ENCODE data around the gene GAL3ST1. TPM values are rescaled to one million over a fixed set of nuclear protein-coding genes. Genes with fewer than 3 reads are reported as not detected.
"Not testable (repeated sequence)": the region's sequence is repeated elsewhere in the genome, so short reads cannot be mapped to it uniquely, and the experiment has no call there.

The GAL3ST1 gene, protein sequence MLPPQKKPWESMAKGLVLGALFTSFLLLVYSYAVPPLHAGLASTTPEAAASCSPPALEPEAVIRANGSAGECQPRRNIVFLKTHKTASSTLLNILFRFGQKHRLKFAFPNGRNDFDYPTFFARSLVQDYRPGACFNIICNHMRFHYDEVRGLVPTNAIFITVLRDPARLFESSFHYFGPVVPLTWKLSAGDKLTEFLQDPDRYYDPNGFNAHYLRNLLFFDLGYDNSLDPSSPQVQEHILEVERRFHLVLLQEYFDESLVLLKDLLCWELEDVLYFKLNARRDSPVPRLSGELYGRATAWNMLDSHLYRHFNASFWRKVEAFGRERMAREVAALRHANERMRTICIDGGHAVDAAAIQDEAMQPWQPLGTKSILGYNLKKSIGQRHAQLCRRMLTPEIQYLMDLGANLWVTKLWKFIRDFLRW
- 1 to 10 TPM in 3 of 5 donors, not detected in 2; 1.1 to 1.5 (median 1.5) TPM for total RNA-seq
- total RNA-seq (2013): 0.37 TPM
- 0 to 1.4 (median 0.37) reads per million in 29 experiments for total RNA-seq

DNA sequence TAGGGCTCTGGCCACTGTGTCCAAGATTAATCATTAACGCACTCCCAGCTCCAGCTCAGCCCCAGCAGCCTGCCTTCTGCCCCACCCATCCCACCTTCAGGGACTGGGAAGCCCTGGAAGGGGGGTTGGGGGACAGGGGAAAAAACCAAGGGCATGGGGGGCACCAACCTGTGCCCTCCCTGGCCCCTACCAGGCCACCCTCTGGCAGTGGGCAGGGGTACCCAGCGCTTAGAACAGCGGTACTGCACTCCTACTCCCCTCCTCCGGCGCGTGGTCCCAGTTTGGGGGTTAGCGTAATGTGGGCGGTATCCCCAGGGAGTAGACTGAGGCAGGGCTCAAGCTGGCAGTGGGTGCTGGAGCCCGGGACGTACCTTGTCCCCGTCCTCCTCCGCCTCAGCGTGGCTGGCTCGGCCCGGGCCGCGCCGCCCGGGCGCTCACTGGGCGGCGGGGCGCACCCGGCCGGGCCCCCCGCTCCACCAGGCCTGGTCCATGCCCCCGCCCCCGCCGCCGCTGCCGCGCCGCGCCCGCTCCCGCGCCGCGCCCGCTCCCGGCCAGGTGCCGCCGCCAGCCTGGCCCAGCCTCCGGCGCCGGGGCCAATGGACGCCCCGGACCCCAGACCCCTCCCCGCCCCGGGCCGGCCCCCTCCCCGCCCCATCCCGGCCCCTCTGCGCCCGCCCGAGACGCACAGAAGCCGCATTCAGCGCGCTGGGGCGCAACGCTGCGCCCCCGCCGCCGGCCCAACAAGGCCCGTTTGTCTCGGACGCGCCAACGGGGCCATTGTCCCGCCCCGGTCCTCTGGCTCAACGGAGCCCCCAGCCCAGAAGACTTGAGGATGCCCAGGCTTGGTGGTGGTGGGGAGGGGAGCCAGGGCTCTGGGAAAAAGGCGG is at the start of gene GAL3ST1:
Gene GAL3ST1, minus strand, starts transcription at position 571 of the 887 bp plus-strand sequence. CDS start 17,273 bp downstream, outside the sequence.
- peak within 1 kb of the TSS in 1 of 3 donors; percentile 25 for H3K4me3 Mint-ChIP-seq
- H3K27ac Mint-ChIP-seq: no peak within 1 kb of the TSS
- H3K4me1 Mint-ChIP-seq: peaks cover 5 to 13% (median 11%) of the 10 kb centered on the region in 3 donors
- no peak within 1 kb of the TSS for H3K27ac ChIP-seq (ENCODE audit: low read length)
- H3K9me3 Mint-ChIP-seq: no peaks in the 10 kb centered on the region
- H3K36me3 Mint-ChIP-seq: peaks cover 36% of the 10 kb centered on the region
- no peak for DNase-seq
- POLR2A ChIA-PET: no interaction called here
- peaks cover 1 to 3% of the 10 kb centered on the region in 2 donors for H3K27me3 Mint-ChIP-seq
- ATAC-seq (replicated peaks in 1 of 4): peak; percentile 12 to 29 (median 17)
- no peaks in the 10 kb centered on the region for H3K9me3 ChIP-seq
- peaks cover 0 to 34% of the 10 kb centered on the region in 2 experiments for H3K27me3 ChIP-seq (replicated peaks in 1 of 2; ENCODE audit: control insufficient read depth in 2 of 2, extremely low read depth in 1 of 2, insufficient read depth in 2 of 2, low read length in 1 of 2)
- H3K4me3 ChIP-seq (ENCODE audit: control insufficient read depth in 1 of 2, extremely low read depth in 1 of 2, low read length in 1 of 2): no peak within 1 kb of the TSS
- peaks cover 15 to 35% of the 10 kb centered on the region in 2 donors for H3K36me3 ChIP-seq (ENCODE audit: control insufficient read depth in 2 of 2, extremely low read depth in 1 of 2, insufficient read depth in 1 of 2, low read length in 1 of 2)
- WGBS (ENCODE audit: insufficient coverage): 20% methylated on average over 31 of the region's 75 CpGs
- H3K4me1 ChIP-seq (ENCODE audit: control insufficient read depth in 1 of 2, extremely low read depth in 1 of 2, insufficient read depth in 2 of 2, low read length in 2 of 2): peaks cover 0 to 9% of the 10 kb centered on the region in 2 experiments
- CTCF ChIA-PET: no interaction called here

DNA sequence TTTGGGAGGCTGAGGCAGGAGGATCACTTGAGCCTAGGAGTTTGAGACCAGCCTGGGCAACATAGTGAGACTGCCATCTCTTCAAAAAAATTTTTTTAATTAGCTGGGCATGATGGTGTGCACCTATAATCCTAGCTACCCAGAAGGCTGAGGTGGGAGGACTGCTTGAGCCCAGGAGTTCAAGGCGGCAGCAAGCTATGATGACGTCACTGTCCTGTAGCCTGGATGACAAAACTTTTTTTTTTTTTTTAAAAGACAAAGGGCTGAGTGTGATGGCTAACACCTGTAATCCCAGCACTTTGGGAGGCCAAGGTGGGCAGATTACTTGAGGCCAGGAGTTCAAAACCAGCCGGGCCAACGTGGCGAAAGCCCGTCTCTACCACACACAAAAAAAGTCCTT is 45.4 kb upstream of the GAL3ST1 start:
- DNase-seq; ATAC-seq (replicated peaks in 1 of 4); H3K36me3 Mint-ChIP-seq; H3K27me3 ChIP-seq (replicated peaks in 1 of 2; ENCODE audit: control insufficient read depth in 2 of 2, extremely low read depth in 1 of 2, insufficient read depth in 2 of 2, low read length in 1 of 2); H3K27ac ChIP-seq (ENCODE audit: low read length); POLR2A ChIA-PET; H3K4me3 Mint-ChIP-seq; H3K4me3 ChIP-seq (ENCODE audit: control insufficient read depth in 1 of 2, extremely low read depth in 1 of 2, low read length in 1 of 2); H3K36me3 ChIP-seq (ENCODE audit: control insufficient read depth in 2 of 2, extremely low read depth in 1 of 2, insufficient read depth in 1 of 2, low read length in 1 of 2); H3K9me3 ChIP-seq; H3K27ac Mint-ChIP-seq; H3K9me3 Mint-ChIP-seq; CTCF ChIA-PET; H3K4me1 Mint-ChIP-seq; H3K27me3 Mint-ChIP-seq; H3K4me1 ChIP-seq (ENCODE audit: control insufficient read depth in 1 of 2, extremely low read depth in 1 of 2, insufficient read depth in 2 of 2, low read length in 2 of 2): not testable (repeated sequence)
- WGBS (ENCODE audit: insufficient coverage): 100% methylated on average over 1 of the region's 6 CpGs

DNA sequence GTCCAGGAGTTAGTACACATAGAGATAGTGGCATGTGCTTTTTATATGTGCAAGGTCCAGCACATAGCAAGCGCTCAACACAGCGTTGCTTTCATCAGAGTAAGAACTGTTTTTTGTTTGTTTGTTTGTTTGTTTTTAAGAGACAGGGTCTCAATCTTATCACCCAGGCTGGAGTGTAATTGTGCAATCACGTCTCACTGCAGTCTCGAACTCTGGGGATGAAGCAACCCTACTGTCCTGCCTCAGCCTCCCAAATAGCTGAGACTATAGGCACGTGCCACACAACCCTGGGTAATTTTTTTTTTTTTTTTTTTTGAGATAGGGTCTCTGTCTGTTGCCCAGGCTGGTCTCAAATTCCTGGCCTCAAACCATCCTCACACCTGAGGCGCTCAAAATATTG is 43.4 kb upstream of the GAL3ST1 start:
- H3K27ac ChIP-seq (ENCODE audit: low read length): no peak overlapping the region
- ATAC-seq (replicated peaks in 1 of 4) (no peak), DNase-seq (no peak)
- no peak overlapping the region for H3K4me3 Mint-ChIP-seq
- no peak overlapping the region for H3K27ac Mint-ChIP-seq
- H3K9me3 ChIP-seq: no peaks in the 10 kb centered on the region
- no peaks in the 10 kb centered on the region for H3K4me1 ChIP-seq (ENCODE audit: control insufficient read depth in 1 of 2, extremely low read depth in 1 of 2, insufficient read depth in 2 of 2, low read length in 2 of 2)
- H3K4me1 Mint-ChIP-seq: no peaks in the 10 kb centered on the region
- H3K27me3 Mint-ChIP-seq: no peaks in the 10 kb centered on the region
- H3K36me3 ChIP-seq (ENCODE audit: control insufficient read depth in 2 of 2, extremely low read depth in 1 of 2, insufficient read depth in 1 of 2, low read length in 1 of 2): no peaks in the 10 kb centered on the region
- POLR2A ChIA-PET: no interaction called here
- no peaks in the 10 kb centered on the region for H3K9me3 Mint-ChIP-seq
- H3K36me3 Mint-ChIP-seq: no peaks in the 10 kb centered on the region
- WGBS (ENCODE audit: insufficient coverage): no CpG with 5 or more reads among the region's 6 CpGs
- H3K4me3 ChIP-seq (ENCODE audit: control insufficient read depth in 1 of 2, extremely low read depth in 1 of 2, low read length in 1 of 2): no peak overlapping the region
- CTCF ChIA-PET: no interaction called here
- H3K27me3 ChIP-seq (replicated peaks in 1 of 2; ENCODE audit: control insufficient read depth in 2 of 2, extremely low read depth in 1 of 2, insufficient read depth in 2 of 2, low read length in 1 of 2): no peaks in the 10 kb centered on the region

DNA sequence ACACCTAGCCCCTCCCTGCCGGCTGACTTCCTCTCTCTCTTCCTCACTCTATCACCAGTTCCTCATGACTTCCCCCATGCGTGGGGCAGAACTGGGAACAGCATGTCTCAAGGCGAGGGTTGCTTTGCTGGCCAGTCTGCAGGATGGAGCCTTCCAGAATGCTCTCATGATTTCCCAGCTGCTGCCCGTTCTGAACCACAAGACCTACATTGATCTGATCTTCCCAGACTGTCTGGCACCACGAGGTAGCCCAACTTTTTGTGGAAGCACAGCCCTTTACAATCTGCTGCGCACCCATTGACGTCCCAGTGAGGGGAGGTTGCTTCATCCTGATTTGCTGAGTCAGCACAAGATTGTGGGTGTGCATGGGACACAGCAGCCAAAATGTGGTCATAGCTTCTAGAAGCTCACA is 41.1 kb upstream of the GAL3ST1 start:
- ChIA-PET CTCF (no interaction called here), POLR2A (no interaction called here)
- Histone ChIP-seq H3K4me1 (ENCODE audit: control insufficient read depth in 1 of 2, extremely low read depth in 1 of 2, insufficient read depth in 2 of 2, low read length in 2 of 2) (no peaks in the 10 kb centered on the region), H3K27me3 (replicated peaks in 1 of 2; ENCODE audit: control insufficient read depth in 2 of 2, extremely low read depth in 1 of 2, insufficient read depth in 2 of 2, low read length in 1 of 2) (peaks cover 0 to 3% of the 10 kb centered on the region in 2 experiments), H3K9me3 (no peaks in the 10 kb centered on the region), H3K27ac (ENCODE audit: low read length) (no peak overlapping the region), H3K4me3 (ENCODE audit: control insufficient read depth in 1 of 2, extremely low read depth in 1 of 2, low read length in 1 of 2) (no peak overlapping the region), H3K36me3 (ENCODE audit: control insufficient read depth in 2 of 2, extremely low read depth in 1 of 2, insufficient read depth in 1 of 2, low read length in 1 of 2) (no peaks in the 10 kb centered on the region)
- peaks cover 0 to under 1% of the 10 kb centered on the region in 2 donors for H3K27me3 Mint-ChIP-seq
- WGBS (ENCODE audit: insufficient coverage): 90% methylated on average over 3 of the region's 7 CpGs
- H3K9me3 Mint-ChIP-seq: no peaks in the 10 kb centered on the region
- ATAC-seq (replicated peaks in 1 of 4): no peak
- H3K4me3 Mint-ChIP-seq: no peak overlapping the region
- no peak overlapping the region for H3K27ac Mint-ChIP-seq
- DNase-seq: no peak
- H3K4me1 Mint-ChIP-seq: no peaks in the 10 kb centered on the region
- no peaks in the 10 kb centered on the region for H3K36me3 Mint-ChIP-seq

DNA sequence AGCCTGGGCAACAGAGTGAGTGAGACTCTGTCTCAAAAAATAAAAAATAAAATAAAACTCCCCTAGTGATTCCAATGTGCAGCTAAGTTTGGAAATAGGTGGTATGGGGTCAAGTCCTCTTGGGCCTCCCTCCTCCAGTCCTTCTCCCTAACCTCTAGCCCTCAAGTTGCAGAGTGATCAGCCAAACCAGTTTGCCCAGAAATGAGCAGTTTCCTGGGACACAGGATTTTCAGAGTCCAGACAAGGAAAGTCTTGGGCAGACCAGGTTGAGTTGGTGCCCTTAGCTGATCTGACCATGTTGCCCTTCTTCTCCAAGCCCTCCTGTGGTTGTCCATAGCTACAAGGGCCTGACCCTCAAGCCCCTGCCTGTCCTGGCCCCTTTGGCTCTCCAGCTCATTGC is 40.4 kb upstream of the GAL3ST1 start:
- Histone ChIP-seq H3K4me3 (ENCODE audit: control insufficient read depth in 1 of 2, extremely low read depth in 1 of 2, low read length in 1 of 2) (no peak overlapping the region), H3K27ac (ENCODE audit: low read length) (no peak overlapping the region), H3K27me3 (replicated peaks in 1 of 2; ENCODE audit: control insufficient read depth in 2 of 2, extremely low read depth in 1 of 2, insufficient read depth in 2 of 2, low read length in 1 of 2) (peaks cover 0 to 7% of the 10 kb centered on the region in 2 experiments), H3K36me3 (ENCODE audit: control insufficient read depth in 2 of 2, extremely low read depth in 1 of 2, insufficient read depth in 1 of 2, low read length in 1 of 2) (no peaks in the 10 kb centered on the region), H3K4me1 (ENCODE audit: control insufficient read depth in 1 of 2, extremely low read depth in 1 of 2, insufficient read depth in 2 of 2, low read length in 2 of 2) (no peaks in the 10 kb centered on the region), H3K9me3 (no peaks in the 10 kb centered on the region)
- DNase-seq (no peak), ATAC-seq (replicated peaks in 1 of 4) (no peak)
- ChIA-PET POLR2A (no interaction called here), CTCF (no interaction called here)
- no peaks in the 10 kb centered on the region for H3K36me3 Mint-ChIP-seq
- peaks cover 0 to 3% of the 10 kb centered on the region in 2 donors for H3K27me3 Mint-ChIP-seq
- no peak overlapping the region for H3K27ac Mint-ChIP-seq
- no peaks in the 10 kb centered on the region for H3K9me3 Mint-ChIP-seq
- no peak overlapping the region for H3K4me3 Mint-ChIP-seq
- H3K4me1 Mint-ChIP-seq: no peaks in the 10 kb centered on the region

DNA sequence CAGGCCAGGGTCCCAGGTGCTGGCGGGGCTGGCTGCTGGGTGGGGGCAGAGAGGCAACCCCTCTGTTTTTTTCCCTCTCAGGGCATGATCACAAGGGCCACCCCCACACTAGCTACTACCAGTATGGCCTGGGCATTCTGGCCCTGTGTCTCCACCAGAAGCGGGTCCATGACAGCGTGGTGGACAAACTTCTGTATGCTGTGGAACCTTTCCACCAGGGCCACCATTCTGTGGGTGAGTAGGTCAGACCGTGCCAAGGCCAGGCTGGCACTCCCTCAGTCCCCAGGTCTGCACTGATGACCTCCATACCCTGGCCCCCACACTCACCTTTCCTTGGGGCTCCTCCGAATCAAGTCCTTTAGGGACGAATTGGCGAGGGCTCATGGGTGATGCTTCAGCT is 39.8 kb upstream of the GAL3ST1 start:
- Mint-ChIP-seq H3K36me3 (no peaks in the 10 kb centered on the region), H3K9me3 (no peaks in the 10 kb centered on the region), H3K4me3 (no peak overlapping the region), H3K4me1 (peaks cover 0 to 2% (median 0%) of the 10 kb centered on the region in 3 donors), H3K27me3 (peaks cover 0 to 5% of the 10 kb centered on the region in 2 donors), H3K27ac (no peak overlapping the region)
- DNase-seq (no peak), ATAC-seq (replicated peaks in 1 of 4) (no peak)
- Histone ChIP-seq H3K4me1 (ENCODE audit: control insufficient read depth in 1 of 2, extremely low read depth in 1 of 2, insufficient read depth in 2 of 2, low read length in 2 of 2) (no peaks in the 10 kb centered on the region), H3K36me3 (ENCODE audit: control insufficient read depth in 2 of 2, extremely low read depth in 1 of 2, insufficient read depth in 1 of 2, low read length in 1 of 2) (no peaks in the 10 kb centered on the region), H3K9me3 (no peaks in the 10 kb centered on the region), H3K4me3 (ENCODE audit: control insufficient read depth in 1 of 2, extremely low read depth in 1 of 2, low read length in 1 of 2) (no peak overlapping the region), H3K27ac (ENCODE audit: low read length) (no peak overlapping the region), H3K27me3 (replicated peaks in 1 of 2; ENCODE audit: control insufficient read depth in 2 of 2, extremely low read depth in 1 of 2, insufficient read depth in 2 of 2, low read length in 1 of 2) (peaks cover 0 to 12% of the 10 kb centered on the region in 2 experiments)
- 70% methylated on average over 2 of the region's 7 CpGs for WGBS (ENCODE audit: insufficient coverage)
- POLR2A ChIA-PET: no interaction called here
- CTCF ChIA-PET: no interaction called here

All from T-cell (primary cell).